Measurements from ENCODE around the gene MYLIP. TPM values are rescaled to one million over a fixed set of nuclear protein-coding genes. Genes with fewer than 3 reads are reported as not detected.
A peak's percentile ranks its signal among the peaks of the same experiment; 100 is the strongest.

The MYLIP gene
- 100 to 1,000 TPM in 1 of 3 donors, 10 to 100 TPM in 2; 72.0 to 142 (median 99.0) TPM for polyA plus RNA-seq

- DNase-seq, result peak; percentile 97 to 98 (median 98)
- Mint-ChIP-seq H3K4me1 (peaks cover 53 to 64% of the 10 kb centered on the region in 2 donors), H3K27me3 (ENCODE audit: low read depth in 3 of 3) (peaks cover 18 to 39% (median 29%) of the 10 kb centered on the region in 3 donors), H3K36me3 (peaks cover 4 to 25% (median 21%) of the 10 kb centered on the region in 3 donors), H3K27ac (peak within 1 kb of the TSS; percentile 91 to 97 (median 96)), H3K9me3 (no peaks in the 10 kb centered on the region), H3K4me3 (peak within 1 kb of the TSS; percentile 96 to 99 (median 99))
Measured at GRCh38 chr6:16128759-16129622, at the start of gene MYLIP. TSS of gene MYLIP (plus strand) at chr6:16129086. CDS start at chr6:16129323, 237 bp downstream.

- Mint-ChIP-seq H3K27ac (no peak overlapping the region), H3K36me3 (no peaks in the 10 kb centered on the region), H3K4me1 (no peaks in the 10 kb centered on the region), H3K9me3 (no peaks in the 10 kb centered on the region), H3K27me3 (ENCODE audit: low read depth in 3 of 3) (no peaks in the 10 kb centered on the region), H3K4me3 (no peak overlapping the region)
- no peak for DNase-seq
Measured at GRCh38 chr6:16079354-16079753, 49.5 kb upstream of the MYLIP start.

- Mint-ChIP-seq H3K27ac (no peak overlapping the region), H3K9me3 (no peaks in the 10 kb centered on the region), H3K36me3 (no peaks in the 10 kb centered on the region), H3K27me3 (ENCODE audit: low read depth in 3 of 3) (no peaks in the 10 kb centered on the region), H3K4me3 (no peak overlapping the region), H3K4me1 (no peaks in the 10 kb centered on the region)
- DNase-seq, result no peak
Measured at GRCh38 chr6:16080204-16080603, 48.7 kb upstream of the MYLIP start.

- Mint-ChIP-seq H3K4me1 (no peaks in the 10 kb centered on the region), H3K27me3 (ENCODE audit: low read depth in 3 of 3) (no peaks in the 10 kb centered on the region), H3K4me3 (no peak overlapping the region), H3K9me3 (no peaks in the 10 kb centered on the region), H3K27ac (no peak overlapping the region), H3K36me3 (no peaks in the 10 kb centered on the region)
- no peak for DNase-seq
Measured at GRCh38 chr6:16081326-16081725, 47.6 kb upstream of the MYLIP start.

GRCh38 chr6:16082361-16082760 is 46.5 kb upstream of the MYLIP start:
- no peaks in the 10 kb centered on the region for H3K4me1 Mint-ChIP-seq
- no peak overlapping the region for H3K4me3 Mint-ChIP-seq
- no peaks in the 10 kb centered on the region for H3K9me3 Mint-ChIP-seq

GRCh38 chr6:16086965-16087364 is 41.9 kb upstream of the MYLIP start:
- no peaks in the 10 kb centered on the region for H3K4me1 Mint-ChIP-seq
- H3K36me3 Mint-ChIP-seq, result no peaks in the 10 kb centered on the region
- DNase-seq, result no peak
- H3K27ac Mint-ChIP-seq, result no peak overlapping the region
- H3K27me3 Mint-ChIP-seq (ENCODE audit: low read depth in 3 of 3), result peaks cover 0 to 3% (median under 1%) of the 10 kb centered on the region in 3 donors
- H3K9me3 Mint-ChIP-seq, result no peaks in the 10 kb centered on the region
- no peak overlapping the region for H3K4me3 Mint-ChIP-seq

More at GRCh38 chr6:16082361-16082760, 46.5 kb upstream of the MYLIP start:
- no peaks in the 10 kb centered on the region for H3K36me3 Mint-ChIP-seq
- H3K27ac Mint-ChIP-seq, result no peak overlapping the region
- no peak for DNase-seq
- H3K27me3 Mint-ChIP-seq (ENCODE audit: low read depth in 3 of 3), result peaks cover 0 to 1% (median 0%) of the 10 kb centered on the region in 3 donors

GRCh38 chr6:16087386-16087785 is 41.5 kb upstream of the MYLIP start:
- H3K4me3 Mint-ChIP-seq, result no peak overlapping the region
- peaks cover 0 to 3% (median 2%) of the 10 kb centered on the region in 3 donors for H3K27me3 Mint-ChIP-seq (ENCODE audit: low read depth in 3 of 3)
- H3K36me3 Mint-ChIP-seq, result no peaks in the 10 kb centered on the region
- H3K9me3 Mint-ChIP-seq, result no peaks in the 10 kb centered on the region
- no peak for DNase-seq
- H3K4me1 Mint-ChIP-seq, result no peaks in the 10 kb centered on the region
- no peak overlapping the region for H3K27ac Mint-ChIP-seq

GRCh38 chr6:16088409-16088808 is 40.5 kb upstream of the MYLIP start:
- Mint-ChIP-seq H3K4me1 (peaks cover 0 to 4% of the 10 kb centered on the region in 2 donors), H3K36me3 (peaks cover 0 to 3% (median 0%) of the 10 kb centered on the region in 3 donors), H3K4me3 (no peak overlapping the region), H3K27ac (no peak overlapping the region), H3K9me3 (no peaks in the 10 kb centered on the region), H3K27me3 (ENCODE audit: low read depth in 3 of 3) (peaks cover 0 to 3% (median 2%) of the 10 kb centered on the region in 3 donors)
- no peak for DNase-seq

- H3K4me3 Mint-ChIP-seq, result no peak overlapping the region
- H3K27me3 Mint-ChIP-seq (ENCODE audit: low read depth in 3 of 3), result peaks cover 0 to 3% (median 2%) of the 10 kb centered on the region in 3 donors
- DNase-seq, result no peak
- peaks cover 0 to 3% (median 0%) of the 10 kb centered on the region in 3 donors for H3K36me3 Mint-ChIP-seq
- peaks cover 0 to 4% of the 10 kb centered on the region in 2 donors for H3K4me1 Mint-ChIP-seq
- H3K9me3 Mint-ChIP-seq, result no peaks in the 10 kb centered on the region
- no peak overlapping the region for H3K27ac Mint-ChIP-seq
Measured at GRCh38 chr6:16089232-16090062, 39.4 kb upstream of the MYLIP start.

GRCh38 chr6:16090452-16090851 is 38.4 kb upstream of the MYLIP start:
- Mint-ChIP-seq H3K9me3 (no peaks in the 10 kb centered on the region), H3K4me3 (no peak overlapping the region), H3K36me3 (peaks cover 0 to 3% (median 0%) of the 10 kb centered on the region in 3 donors), H3K27ac (no peak overlapping the region), H3K4me1 (peaks cover 0 to 4% of the 10 kb centered on the region in 2 donors), H3K27me3 (ENCODE audit: low read depth in 3 of 3) (peaks cover 0 to 3% (median 2%) of the 10 kb centered on the region in 3 donors)
- no peak for DNase-seq

- Mint-ChIP-seq H3K36me3 (peaks cover 0 to 3% (median 0%) of the 10 kb centered on the region in 3 donors), H3K4me1 (peaks cover 0 to 4% of the 10 kb centered on the region in 2 donors), H3K9me3 (no peaks in the 10 kb centered on the region), H3K27me3 (ENCODE audit: low read depth in 3 of 3) (peaks cover 0 to 3% (median 2%) of the 10 kb centered on the region in 3 donors), H3K4me3 (no peak overlapping the region), H3K27ac (no peak overlapping the region)
- no peak for DNase-seq
Measured at GRCh38 chr6:16090920-16091319, 38.0 kb upstream of the MYLIP start.

GRCh38 chr6:16092140-16092539 is 36.7 kb upstream of the MYLIP start:
- peaks cover 4 to 11% of the 10 kb centered on the region in 2 donors for H3K4me1 Mint-ChIP-seq
- H3K27me3 Mint-ChIP-seq (ENCODE audit: low read depth in 3 of 3), result peaks cover 0 to 2% (median 2%) of the 10 kb centered on the region in 3 donors
- H3K4me3 Mint-ChIP-seq, result no peak overlapping the region
- H3K27ac Mint-ChIP-seq, result no peak overlapping the region
- DNase-seq, result no peak
- peaks cover 0 to 2% (median 0%) of the 10 kb centered on the region in 6 donors for H3K9me3 Mint-ChIP-seq
- peaks cover 0 to 3% (median 0%) of the 10 kb centered on the region in 3 donors for H3K36me3 Mint-ChIP-seq

GRCh38 chr6:16092990-16093389 is 35.9 kb upstream of the MYLIP start:
- Mint-ChIP-seq H3K4me3 (no peak overlapping the region), H3K36me3 (peaks cover 0 to 6% (median 0%) of the 10 kb centered on the region in 3 donors), H3K4me1 (peaks cover 6 to 19% of the 10 kb centered on the region in 2 donors), H3K27me3 (ENCODE audit: low read depth in 3 of 3) (peaks cover 0 to 2% (median 1%) of the 10 kb centered on the region in 3 donors), H3K27ac (no peak overlapping the region), H3K9me3 (peaks cover 0 to 2% (median 0%) of the 10 kb centered on the region in 6 donors)
- no peak for DNase-seq
